Measurements from ENCODE around the gene TM9SF3.

Gene TM9SF3

GRCh38 chr10:96509017-96509641 is 77.7 kb downstream of the TM9SF3 start:
- no peak for DNase-seq (ENCODE audit: low read depth)

DNA sequence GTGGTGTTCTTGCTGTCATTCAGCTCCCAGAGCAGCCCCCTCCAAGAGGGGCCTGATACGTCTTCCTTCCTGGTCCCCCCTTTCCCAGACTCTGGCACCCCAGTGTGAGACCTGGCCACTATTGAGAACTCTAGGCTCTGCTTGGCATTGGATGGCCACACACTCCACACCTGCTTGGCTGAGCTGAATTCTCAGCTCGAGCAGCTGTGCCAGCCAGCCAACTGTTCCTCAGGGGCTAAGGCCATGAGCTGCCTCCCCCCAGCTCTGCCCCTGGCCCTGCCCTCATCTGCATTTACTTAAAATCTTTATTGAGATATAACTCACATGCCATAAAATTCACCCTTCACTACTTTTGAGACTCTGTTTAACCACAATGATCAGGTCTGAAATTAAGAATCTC is 79.8 kb downstream of the TM9SF3 start:
- no peak for DNase-seq (ENCODE audit: low read depth)

DNA sequence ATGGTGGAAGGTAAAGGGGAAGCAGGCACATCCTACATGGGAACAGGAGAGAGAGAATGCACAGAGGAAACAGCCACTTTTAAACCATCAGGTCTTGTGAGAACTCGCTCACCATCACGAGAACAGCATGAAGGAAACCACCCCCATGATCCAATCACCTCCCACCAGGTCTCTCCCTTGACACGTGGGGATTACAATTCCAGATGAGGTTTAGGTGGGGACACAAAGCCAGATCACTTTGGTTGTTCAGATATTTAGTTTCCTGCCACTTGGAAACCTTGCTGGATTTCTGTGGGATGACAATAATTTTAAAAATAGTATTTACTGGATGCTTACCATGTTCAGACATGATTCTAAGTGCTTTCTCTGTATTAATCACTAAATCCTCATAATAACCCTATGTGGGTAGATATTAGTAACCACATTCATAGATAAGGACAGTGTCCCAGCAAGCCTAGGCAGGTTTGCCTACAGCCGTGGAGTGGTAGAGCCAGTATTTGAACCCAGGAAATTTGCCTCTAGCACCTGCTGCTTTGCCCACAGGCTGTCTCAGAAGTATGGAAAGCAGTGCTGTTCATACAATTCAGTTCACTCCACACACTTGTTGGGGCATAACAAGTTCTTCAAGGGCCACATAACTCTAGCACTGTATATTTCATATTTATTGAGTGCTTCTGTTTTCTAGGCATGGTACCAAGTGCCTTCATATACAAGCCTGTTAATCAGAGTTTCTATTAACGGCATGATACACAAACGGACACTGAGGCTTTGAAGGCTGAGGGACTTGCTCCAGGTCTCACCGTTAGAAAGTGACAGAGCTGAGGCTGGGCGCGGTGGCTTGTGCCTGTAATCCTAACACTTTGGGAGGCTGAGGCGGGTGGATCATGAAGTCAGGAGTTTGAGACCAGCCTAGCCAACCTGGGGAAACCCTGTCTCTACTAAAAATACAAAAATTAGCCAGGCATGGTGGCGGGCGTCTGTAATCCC is 81.4 kb downstream of the TM9SF3 start:
- DNase-seq (ENCODE audit: low read depth) = no peak

DNA sequence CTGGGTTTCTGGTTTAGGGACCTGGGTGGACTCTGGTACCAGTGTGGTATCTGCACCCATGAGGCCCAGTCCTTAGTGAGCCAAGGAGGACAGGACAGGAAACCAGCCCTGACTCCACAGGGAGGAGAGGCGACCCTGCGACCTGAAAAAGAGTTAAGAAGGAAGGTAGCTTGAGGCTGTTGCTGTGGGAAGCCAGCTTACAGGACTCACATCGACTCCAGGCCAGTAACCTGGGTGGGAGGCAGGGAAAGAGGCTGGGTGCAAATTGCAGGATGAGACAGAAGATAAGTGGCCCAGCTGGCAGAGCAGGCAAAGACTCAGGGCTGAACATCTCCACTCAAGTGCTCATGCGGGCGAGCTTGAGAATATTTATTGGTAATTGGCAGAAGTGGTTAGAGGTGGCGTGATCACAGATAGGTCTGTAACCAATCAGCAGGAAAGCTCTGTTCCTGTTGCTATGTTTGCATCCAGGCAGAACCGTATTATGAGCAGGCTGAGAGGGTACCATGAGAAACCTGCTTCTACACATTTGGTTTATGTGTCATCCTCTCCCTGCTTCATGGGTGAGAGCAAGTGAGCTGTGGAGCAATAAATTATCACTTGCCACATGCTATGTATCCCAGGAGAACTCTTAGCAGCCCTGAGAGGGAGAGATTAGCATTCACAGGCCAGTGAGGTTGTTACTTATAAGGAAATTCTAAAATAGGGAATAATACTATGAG is 84.1 kb downstream of the TM9SF3 start:
- no peak for DNase-seq (ENCODE audit: low read depth)

DNA sequence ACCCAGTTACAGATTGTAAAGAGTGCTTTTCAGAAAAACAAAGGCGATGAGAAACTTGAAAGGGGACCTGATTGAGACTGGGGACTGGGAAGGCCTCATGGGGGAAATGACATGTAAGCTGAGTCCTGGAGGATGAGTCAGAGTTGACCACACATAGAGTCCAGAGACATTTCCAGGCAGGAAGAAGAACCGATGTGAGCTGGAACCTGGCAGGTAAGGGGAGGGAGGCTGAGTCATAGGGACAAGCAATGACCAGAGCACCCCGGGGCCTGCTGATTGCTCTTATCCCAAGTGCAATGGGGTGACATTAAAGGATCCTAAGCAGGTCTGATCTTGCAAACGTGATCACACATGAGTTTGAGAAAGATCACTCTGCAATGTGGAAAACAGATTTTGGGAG is 84.8 kb downstream of the TM9SF3 start:
- no peak for DNase-seq (ENCODE audit: low read depth)

- no peak for DNase-seq (ENCODE audit: low read depth)
Observed at GRCh38 chr10:96500519-96500918, 86.3 kb downstream of the TM9SF3 start.

- DNase-seq (ENCODE audit: low read depth) = no peak
Observed at GRCh38 chr10:96500050-96500449, 86.8 kb downstream of the TM9SF3 start.

- no peak for DNase-seq (ENCODE audit: low read depth)
Observed at GRCh38 chr10:96497391-96497790, 89.4 kb downstream of the TM9SF3 start.

- no peak for DNase-seq (ENCODE audit: low read depth)
Observed at GRCh38 chr10:96496281-96496925, 90.4 kb downstream of the TM9SF3 start.

DNA sequence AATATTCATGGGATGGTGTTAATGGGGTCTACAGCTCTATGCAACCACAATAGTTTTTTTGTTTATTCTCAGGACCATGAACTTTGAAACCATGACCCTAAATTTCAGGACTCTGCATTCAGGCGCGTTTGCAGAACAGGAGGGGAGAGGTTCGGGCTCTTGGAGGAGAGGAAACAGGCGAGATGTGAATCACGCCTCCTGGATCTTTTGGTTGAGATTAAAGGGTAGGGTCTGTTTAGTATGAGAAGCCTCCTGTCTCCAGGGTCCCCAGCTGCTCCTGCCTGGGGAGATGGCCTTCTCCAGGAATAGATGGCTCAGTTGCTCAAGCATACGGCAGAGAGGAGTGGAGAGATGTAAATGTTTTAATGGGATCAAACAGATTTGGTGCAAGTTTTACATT is 91.3 kb downstream of the TM9SF3 start:
- no peak for DNase-seq (ENCODE audit: low read depth)

DNA sequence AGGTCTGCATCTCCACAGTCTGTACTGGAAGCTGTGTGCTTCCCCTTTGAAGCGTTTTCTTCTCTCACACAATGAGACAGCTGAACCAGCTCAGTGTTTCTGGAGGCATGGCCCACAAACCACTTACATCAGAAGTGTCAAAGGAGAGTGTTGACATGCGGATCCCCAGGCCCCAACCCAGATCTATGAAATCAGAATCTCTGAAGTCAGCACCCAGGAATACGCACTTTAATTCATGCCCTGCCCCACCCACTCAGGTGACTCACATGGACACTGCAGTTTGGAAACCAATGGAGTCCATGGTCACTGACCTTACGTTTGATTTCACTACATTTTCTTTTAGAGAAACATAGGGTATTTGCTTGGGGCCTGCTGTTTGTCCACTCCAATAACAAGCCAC is 92.1 kb downstream of the TM9SF3 start:
- DNase-seq (ENCODE audit: low read depth) = no peak

DNA sequence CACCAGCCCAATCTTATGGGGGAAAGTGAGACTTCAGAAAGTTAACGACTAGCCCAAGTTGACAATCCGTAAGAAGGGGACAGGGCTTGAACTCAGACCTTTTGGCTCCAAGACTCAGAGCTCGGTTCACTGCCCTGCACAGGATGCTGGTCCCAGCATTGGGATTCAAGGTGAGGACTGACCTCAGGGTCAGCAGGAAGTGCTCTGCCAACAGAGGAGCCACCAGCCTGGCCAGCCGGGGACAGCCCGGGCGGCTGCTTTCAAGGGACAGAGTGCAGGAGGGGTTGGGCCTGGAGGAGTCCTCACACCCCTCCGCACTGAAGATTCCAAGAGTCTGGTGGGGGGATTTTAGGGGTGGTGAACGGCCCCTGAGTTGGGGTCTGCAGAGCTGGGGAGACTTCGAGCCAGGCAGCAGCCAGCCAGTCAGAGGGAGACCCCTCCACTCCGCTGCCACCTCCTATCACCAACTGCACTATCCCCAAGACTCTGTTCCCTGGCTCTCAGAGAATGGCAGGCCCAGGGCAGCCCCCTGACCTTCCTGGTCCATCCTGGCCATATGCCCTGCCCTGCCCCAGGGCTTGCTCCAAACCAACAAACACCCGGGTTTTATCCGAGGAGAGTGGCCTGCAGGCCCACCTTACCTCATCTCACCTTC is 92.8 kb downstream of the TM9SF3 start:
- no peak for DNase-seq (ENCODE audit: low read depth)

DNA sequence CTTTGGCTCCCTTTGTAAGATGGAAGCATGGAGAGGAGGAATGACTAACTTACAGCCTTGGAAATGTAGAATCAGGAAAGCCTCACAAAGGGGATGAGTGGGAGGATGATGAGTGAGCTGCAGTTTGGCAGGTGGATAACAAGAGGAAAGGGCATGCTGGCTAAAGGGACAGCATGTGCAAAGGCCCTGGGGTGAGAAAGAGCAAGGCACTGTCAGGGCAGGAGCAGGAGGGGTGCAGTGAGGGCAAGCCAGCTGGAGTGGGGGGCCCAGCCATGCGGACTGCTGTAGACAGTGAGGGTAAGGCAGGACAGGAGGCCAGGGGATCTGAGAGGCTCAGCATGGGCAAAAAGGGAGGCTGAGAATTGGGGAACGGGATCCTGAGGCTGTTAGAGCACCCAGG is 93.6 kb downstream of the TM9SF3 start:
- no peak for DNase-seq (ENCODE audit: low read depth)

DNA sequence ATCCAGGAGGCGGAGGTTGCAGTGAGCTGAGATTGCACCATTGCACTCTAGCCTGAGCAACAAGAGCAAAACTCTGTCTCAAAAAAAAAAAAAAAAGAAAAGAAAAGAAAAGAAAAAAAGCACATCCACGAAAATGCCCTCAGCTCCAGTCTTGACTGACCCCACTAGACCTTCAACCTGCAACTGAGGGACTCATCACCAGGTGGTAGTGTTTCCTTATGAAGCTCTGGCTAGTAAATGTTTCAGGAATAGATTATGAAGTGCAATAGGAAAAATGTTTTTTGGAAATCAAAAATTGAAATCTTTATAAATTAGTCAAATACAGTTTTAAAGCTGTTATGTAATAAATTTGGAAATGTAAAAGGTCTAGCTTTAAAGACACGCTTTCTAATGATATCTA is 95.5 kb downstream of the TM9SF3 start:
- DNase-seq (ENCODE audit: low read depth) = no peak

DNA sequence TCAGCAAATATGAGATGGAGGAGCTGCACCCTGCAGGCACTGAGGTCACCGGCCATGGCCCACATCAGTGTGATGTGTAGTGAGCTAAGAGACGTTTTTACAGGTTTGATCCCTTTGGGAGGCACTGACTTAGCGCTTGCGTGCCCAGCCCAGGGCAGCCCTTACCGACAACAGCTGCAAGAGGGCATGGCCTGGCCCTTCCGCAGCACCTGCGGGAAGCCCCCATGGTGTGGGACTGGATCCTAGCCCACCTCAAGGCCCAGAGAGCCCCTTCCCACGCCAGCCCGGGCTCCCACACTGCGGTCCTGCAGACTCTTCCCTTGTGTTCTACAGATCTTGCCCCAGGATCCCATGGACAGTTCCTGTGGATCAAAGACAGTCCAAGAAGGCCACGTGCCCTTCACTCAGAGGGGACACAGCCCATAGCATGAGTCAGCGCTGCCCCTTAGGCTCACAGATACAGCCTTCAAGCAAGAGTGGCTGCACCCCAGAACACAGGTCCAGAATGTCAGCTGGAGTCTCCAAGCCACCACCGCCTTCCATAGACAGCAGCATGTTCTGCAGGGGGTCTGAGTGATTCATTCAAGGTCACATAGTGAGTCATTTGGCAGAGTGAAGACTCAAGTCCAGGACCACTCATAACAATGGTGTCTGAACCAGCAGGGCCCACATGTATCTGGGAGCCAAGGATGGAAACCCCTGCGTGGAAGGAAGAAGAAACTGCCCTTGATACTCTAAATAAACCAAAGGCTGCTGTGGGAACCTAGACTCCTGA is 98.5 kb downstream of the TM9SF3 start:
- no peak for DNase-seq (ENCODE audit: low read depth)

- DNase-seq (ENCODE audit: low read depth) = no peak
Observed at GRCh38 chr10:96482815-96483588, 103.8 kb downstream of the TM9SF3 start.

GRCh38 chr10:96478355-96478754 is 108.5 kb downstream of the TM9SF3 start:
- DNase-seq (ENCODE audit: low read depth) = no peak

- no peak for DNase-seq (ENCODE audit: low read depth)
Observed at GRCh38 chr10:96473866-96474265, 112.9 kb downstream of the TM9SF3 start.

DNA sequence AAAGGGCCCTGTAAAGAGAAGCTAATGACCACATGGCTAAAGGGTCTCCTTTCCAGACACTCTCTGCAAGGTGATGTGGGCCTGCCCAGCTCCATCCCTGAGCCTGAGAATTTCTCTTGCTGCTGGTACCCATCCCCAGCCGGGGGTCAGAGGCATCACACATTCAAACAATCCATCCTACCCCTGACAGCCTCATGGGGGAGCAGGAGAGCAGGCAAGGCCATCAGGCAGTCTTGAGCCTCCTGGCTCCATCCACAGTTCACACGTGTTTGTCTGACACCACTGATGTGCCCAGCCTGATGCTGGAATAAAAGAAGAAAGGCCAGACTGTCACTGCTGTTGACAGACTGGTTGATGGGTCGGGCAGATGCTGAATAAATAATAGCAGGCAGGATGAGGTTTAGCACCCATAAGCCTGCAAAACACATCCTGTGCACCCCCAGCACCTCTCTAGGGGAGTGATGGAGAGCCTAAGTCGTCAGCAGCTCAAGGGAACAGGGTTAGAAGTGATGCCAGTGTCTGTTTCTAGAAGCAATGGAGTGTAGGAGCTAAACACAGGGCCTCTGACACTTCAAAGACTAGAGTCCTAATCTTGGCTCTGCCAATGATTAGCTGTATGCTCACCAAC is 116.6 kb downstream of the TM9SF3 start:
- DNase-seq (ENCODE audit: low read depth) = no peak

GRCh38 chr10:96468845-96469244 is 118.0 kb downstream of the TM9SF3 start:
- DNase-seq (ENCODE audit: low read depth) = no peak

Measured in HS-27A (cell line).